ENCODE measurements around the gene SUSD6. TPM values are rescaled to one million over a fixed set of nuclear protein-coding genes. Genes with fewer than 3 reads are reported as not detected.

Gene SUSD6
- total and polyA plus RNA-seq, 8 donors = 8.9 to 41.9 (median 20.3) TPM

DNA sequence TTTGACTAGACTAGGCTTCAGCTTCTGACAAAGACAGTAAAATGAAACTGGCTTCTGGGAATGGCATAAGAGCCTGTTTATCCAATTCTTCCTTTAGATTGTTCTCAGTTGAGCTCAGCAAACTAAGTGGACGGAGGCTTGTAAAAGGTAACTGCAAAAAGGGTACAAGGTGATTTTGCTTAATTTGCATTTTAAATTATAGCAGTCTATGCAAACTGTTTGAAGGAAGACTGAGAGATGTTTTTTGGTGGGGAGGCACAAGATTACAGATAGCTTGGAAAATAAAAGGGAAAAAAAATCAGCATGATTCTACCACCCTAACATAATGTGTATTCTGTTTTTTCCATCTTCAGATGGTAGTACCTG is 5.0 kb downstream of the SUSD6 start:
- Histone ChIP-seq H3K27me3 (no peaks in the 10 kb centered on the region), H3K4me1 (peaks cover 28 to 76% (median 65%) of the 10 kb centered on the region in 3 donors), H3K36me3 (no peaks in the 10 kb centered on the region), H3K27ac (peak overlapping the region in 3 of 4 donors; percentile 20 to 79 (median 65)), H3K4me3 (no peak overlapping the region), H3K9me3 (no peaks in the 10 kb centered on the region)
- no peak for DNase-seq
- no peak for FAIRE-seq
- intact Hi-C loops (cut with DNase I) = no loop called here
- 53 to 65% methylated on average over 1 of the region's 1 CpG for WGBS, 2 donors
- ATAC-seq = no peak
- TF ChIP-seq, protein P1, sequence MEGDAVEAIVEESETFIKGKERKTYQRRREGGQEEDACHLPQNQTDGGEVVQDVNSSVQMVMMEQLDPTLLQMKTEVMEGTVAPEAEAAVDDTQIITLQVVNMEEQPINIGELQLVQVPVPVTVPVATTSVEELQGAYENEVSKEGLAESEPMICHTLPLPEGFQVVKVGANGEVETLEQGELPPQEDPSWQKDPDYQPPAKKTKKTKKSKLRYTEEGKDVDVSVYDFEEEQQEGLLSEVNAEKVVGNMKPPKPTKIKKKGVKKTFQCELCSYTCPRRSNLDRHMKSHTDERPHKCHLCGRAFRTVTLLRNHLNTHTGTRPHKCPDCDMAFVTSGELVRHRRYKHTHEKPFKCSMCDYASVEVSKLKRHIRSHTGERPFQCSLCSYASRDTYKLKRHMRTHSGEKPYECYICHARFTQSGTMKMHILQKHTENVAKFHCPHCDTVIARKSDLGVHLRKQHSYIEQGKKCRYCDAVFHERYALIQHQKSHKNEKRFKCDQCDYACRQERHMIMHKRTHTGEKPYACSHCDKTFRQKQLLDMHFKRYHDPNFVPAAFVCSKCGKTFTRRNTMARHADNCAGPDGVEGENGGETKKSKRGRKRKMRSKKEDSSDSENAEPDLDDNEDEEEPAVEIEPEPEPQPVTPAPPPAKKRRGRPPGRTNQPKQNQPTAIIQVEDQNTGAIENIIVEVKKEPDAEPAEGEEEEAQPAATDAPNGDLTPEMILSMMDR (IDR thresholded peaks at IDR 0.05) = no peak

DNA sequence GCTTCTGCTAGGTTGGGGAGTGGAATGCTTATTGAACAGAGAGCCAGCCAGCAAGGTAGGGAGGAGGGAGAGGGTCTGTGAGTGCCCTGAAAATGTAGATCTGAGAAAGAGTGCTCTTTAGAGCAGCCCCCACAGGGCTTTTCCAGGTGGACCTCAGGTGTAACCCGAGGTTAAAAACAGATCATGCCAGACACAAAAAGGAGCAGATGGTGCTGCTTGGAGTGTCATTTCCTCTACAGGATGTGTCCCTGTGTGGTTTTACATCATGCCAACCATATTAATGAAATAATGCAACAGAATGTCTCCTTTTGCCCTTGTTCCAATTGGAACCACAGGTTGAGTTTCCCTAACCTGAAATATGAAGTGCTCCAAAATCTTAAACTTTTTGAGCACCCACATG is 6.4 kb downstream of the SUSD6 start:
- Histone ChIP-seq H3K27ac (peak overlapping the region in 2 of 4 donors; percentile 31 to 79), H3K27me3 (no peaks in the 10 kb centered on the region), H3K9me3 (no peaks in the 10 kb centered on the region), H3K4me3 (no peak overlapping the region), H3K4me1 (peaks cover 28 to 90% (median 65%) of the 10 kb centered on the region in 3 donors), H3K36me3 (no peaks in the 10 kb centered on the region)
- ATAC-seq = no peak
- DNase-seq = no peak
- FAIRE-seq = no peak
- WGBS, 2 donors = 48% methylated on average over 1 of the region's 1 CpG
- TF ChIP-seq, protein P1 (IDR thresholded peaks at IDR 0.05) = no peak
- intact Hi-C loops (cut with DNase I) = no loop called here

DNA sequence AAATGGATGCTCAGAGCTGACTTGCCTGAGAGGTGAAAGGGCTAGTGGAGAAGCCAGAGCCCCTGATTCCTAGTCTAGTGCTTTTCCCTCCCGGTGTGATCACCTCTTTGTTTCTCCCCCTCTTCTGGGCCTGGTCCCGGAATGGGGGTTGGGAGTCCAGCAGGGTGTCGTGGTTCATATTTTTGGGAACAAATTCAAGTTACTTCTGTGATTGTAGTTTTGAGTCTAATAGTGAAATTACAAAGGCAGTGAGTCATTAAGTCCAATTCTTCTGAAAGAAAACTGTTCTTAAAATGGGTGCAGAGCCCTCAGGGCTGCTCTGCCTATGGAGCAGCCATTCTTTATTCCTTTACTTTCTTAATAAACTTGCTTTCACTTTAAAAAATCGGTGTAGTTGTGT is 7.6 kb downstream of the SUSD6 start:
- FAIRE-seq (no peak), ATAC-seq (no peak), DNase-seq (no peak)
- intact Hi-C loops (cut with DNase I) = no loop called here
- no peaks in the 10 kb centered on the region for H3K27me3 ChIP-seq
- WGBS, 2 donors = 69 to 72% methylated on average over 4 of the region's 4 CpGs
- H3K4me3 ChIP-seq = no peak overlapping the region
- H3K9me3 ChIP-seq = no peaks in the 10 kb centered on the region
- no peaks in the 10 kb centered on the region for H3K36me3 ChIP-seq
- peak overlapping the region in 2 of 4 donors; percentile 8 to 37 for H3K27ac ChIP-seq
- TF ChIP-seq, protein P1 (IDR thresholded peaks at IDR 0.05) = no peak
- H3K4me1 ChIP-seq = peaks cover 31 to 87% (median 62%) of the 10 kb centered on the region in 3 donors

DNA sequence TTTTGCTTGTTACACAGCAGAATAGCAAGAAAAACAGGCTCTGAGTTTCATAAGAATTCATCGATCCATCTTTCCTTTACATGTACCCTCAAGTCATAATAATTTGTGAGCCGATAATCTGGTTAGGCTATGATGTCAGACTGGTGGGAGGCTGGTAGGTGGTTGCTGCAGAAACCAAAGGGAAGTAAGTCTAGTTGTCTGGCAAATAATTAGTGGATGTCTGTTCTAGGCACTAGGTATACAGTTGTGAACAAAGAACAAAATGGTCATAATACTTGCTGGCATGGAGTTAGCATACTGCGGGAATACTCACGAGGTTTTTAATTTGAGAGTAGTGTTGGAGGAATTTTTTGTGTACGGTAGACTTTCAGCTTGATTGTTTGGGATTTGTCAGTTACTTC is 8.8 kb downstream of the SUSD6 start:
- no peak for FAIRE-seq
- ATAC-seq = peak; percentile 27 to 36 (median 28)

DNA sequence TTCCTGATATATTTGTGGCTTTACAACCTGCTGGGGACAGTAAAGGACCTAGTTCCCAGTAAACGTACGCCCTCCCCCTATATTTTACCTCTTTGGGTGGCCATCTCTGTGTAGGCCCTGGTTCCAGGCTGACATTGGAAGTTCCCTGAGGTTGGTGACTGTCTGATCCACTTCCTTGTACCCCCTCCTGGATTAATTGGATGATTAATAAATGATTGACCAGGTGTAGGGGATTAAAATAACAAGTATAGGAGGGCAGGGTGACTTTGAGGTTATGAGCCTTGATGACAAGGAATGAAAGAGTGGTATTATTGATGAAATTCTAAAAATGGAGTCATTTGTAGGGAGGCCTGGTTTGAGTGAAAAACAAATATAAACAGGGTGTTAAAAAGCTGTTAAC is 9.6 kb downstream of the SUSD6 start:
- Histone ChIP-seq H3K4me3 (no peak overlapping the region), H3K4me1 (peaks cover 26 to 90% (median 56%) of the 10 kb centered on the region in 3 donors), H3K27ac (peak overlapping the region; percentile 1 to 71 (median 46)), H3K27me3 (no peaks in the 10 kb centered on the region), H3K36me3 (no peaks in the 10 kb centered on the region), H3K9me3 (no peaks in the 10 kb centered on the region)
- TF ChIP-seq, protein P1 (IDR thresholded peaks at IDR 0.05) = no peak
- intact Hi-C loops (cut with DNase I) = loop anchor here in 1 of 3 donors (10.0 kb wide), 1 partner anchor 54 kb away; no protein-coding TSS in a partner anchor
- peak; percentile 41 to 68 (median 44) for ATAC-seq
- no peak for FAIRE-seq
- no peak for DNase-seq
- 71 to 72% methylated on average over 2 of the region's 2 CpGs for WGBS, 2 donors

More for the DNA sequence above, 8.8 kb downstream of the SUSD6 start:
- H3K36me3 ChIP-seq = no peaks in the 10 kb centered on the region
- TF ChIP-seq, protein P1 (IDR thresholded peaks at IDR 0.05) = no peak
- 52 to 56% methylated on average over 5 of the region's 5 CpGs for WGBS, 2 donors
- intact Hi-C loops (cut with DNase I) = loop anchor here in 1 of 3 donors (10.0 kb wide), 1 partner anchor 55 kb away; no protein-coding TSS in a partner anchor
- H3K9me3 ChIP-seq = no peaks in the 10 kb centered on the region
- no peak overlapping the region for H3K4me3 ChIP-seq
- peaks cover 32 to 87% (median 62%) of the 10 kb centered on the region in 3 donors for H3K4me1 ChIP-seq
- no peaks in the 10 kb centered on the region for H3K27me3 ChIP-seq
- DNase-seq = no peak
- peak overlapping the region; percentile 1 to 71 (median 46) for H3K27ac ChIP-seq
